Inferior parietal cortex (tissue), 1 donor: ENCODE measurements around the gene CLTC.

Source experiments
- DNase-seq: peaks from one replicate; pipeline ENCODE4 v3.0.0-alpha.2; 2016; ENCODE audit errors: extremely low spot score

CLTC gene

DNA sequence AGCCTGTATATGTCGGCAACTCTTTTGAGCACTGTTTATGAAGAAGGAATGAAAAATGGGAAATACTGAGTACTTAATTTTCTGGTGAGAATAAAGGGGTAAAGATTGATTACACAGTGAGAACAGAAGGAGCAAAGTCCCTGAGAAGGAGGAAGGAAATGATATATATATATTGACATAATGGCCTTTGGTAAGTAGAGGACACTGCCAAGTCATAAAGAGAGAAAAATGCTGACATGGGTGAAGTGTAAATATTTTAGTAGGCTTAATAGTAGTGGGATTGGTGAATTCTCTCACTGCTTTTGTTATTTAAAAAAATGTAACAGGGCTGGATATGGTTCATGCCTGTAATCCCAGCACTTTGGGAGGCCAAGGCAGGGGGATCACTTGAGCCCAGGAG, 103.9 kb downstream of the CLTC start:
- no peak for DNase-seq

DNA sequence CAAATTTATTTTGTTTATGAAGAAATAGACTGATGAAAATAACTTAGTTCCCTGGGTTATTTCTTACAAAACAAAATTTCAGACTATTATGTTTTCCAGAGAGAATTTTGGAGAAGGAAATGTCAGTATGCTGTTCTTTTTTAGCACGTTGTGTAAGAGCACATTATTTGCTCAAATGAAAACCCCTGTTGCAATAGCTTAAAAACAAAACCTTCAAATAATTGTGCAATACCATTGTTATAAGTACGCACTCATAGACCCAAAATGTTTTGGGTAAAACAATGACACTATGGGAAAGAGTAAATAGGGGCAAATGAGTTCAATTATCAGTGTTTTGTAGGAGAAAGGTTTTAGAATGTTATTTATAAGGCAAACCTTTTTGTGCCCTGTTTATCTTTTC, 106.0 kb downstream of the CLTC start:
- DNase-seq, result no peak

- DNase-seq, result no peak
Observed at GRCh38 chr17:59727817-59728533, 108.3 kb downstream of the CLTC start.

DNA sequence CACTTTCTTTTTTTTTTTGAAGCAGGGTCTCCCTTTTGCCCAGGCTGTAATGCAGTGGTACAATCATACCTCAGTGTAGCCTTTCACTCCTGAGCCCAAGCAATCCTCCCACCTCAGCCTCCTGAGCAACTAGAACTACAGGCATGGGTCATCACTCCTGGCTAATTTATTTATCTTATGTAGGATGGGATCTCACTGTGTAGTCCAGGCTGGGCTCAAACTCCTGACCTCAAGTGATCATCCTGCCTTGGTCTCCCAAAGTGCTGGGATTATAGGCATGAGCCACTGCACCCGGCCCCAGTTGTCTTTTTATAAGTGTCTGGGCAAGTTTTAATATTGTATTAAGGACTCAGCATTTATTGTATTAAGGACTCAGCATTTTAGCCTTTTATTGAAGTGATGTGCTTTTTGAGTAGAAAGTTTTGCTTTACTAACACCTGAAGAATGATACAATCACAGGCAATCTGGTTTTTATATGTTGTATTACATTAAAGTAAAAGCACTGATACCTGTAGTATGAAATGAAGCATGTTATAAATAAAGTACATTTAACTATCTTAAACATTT, 110.7 kb downstream of the CLTC start:
- DNase-seq, result no peak

DNA sequence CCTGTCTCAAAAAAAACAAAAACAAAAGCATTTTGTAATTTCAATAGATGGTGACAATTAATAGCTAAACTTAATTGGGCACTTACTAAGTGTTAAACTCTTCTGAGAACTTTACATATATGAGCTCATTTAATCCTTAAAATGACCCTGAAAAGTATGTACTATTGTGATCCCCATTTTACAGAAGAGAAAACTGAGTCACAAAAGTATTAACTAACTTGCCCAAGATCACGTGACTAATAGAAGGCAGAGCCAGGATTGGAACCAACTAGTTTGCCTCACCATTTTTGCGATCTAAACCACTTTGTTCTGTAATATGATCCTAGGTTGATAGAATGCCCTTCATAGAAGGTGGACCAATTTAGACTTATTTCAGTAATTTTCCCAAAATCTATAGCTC, 114.0 kb downstream of the CLTC start:
- DNase-seq, result no peak

DNA sequence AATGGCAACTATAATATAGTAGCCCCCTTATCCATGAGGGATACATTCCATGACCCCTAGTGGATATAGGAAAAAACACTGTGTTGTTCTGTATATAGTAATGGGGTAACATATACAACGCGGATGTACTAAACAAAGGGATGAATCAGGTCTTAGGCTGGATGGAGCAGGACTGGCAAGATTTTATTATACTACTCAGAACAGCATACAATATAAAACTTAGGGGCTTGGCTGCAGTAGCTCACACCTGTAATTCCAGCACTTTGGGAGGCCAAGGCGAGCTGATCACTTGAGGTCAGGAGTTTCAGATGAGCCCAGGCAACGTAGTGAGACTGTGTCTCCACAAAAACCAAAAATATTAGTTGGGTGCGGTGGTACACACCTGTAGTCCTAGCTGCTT, 114.5 kb downstream of the CLTC start:
- DNase-seq, result no peak

- no peak for DNase-seq
Observed at GRCh38 chr17:59737324-59737723, 117.6 kb downstream of the CLTC start.

DNA sequence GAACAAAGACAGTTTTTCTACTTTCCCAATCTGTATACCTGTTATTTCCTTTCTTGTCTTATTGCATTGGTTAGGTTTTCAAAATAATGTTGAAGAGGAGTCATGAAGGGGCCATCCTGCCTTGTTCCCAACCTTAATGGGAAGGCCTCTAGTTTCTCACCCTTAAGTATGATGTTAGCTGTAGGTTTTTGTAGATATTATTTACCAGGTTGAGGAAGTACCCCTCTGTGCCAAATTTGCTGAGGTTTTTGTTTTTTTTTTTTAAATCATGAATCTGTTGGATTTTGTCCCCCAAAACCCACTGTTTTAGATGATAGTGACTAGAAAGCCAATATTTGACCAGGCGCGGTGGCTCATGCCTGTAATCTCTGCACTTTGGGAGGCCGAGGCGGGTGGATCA, 124.1 kb downstream of the CLTC start:
- DNase-seq, result no peak

DNA sequence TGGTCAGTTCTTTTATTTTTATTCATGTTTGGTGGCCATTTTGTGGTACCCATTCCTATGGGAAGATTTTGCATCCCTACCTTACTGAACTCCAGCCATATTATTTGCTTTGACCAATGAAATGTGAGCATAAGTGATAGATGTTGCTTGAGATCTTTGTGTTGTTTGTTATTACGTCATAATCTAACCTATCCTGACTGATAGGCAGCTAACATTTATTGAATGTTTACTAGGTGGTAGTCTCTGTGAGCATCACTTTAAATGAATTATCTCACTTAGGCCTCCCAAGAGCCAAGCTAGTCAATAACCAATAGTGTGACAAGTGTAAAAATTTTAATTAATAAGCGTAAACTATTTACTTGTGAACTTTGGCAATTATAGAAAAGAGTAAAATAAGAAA, 125.3 kb downstream of the CLTC start:
- no peak for DNase-seq
